ENCODE measurements around the gene BCL2. TPM values are rescaled to one million over a fixed set of nuclear protein-coding genes. Genes with fewer than 3 reads are reported as not detected.

The BCL2 gene
- polyA plus RNA-seq, 5 donors = 8.8 to 12.6 (median 11.5) TPM

DNA sequence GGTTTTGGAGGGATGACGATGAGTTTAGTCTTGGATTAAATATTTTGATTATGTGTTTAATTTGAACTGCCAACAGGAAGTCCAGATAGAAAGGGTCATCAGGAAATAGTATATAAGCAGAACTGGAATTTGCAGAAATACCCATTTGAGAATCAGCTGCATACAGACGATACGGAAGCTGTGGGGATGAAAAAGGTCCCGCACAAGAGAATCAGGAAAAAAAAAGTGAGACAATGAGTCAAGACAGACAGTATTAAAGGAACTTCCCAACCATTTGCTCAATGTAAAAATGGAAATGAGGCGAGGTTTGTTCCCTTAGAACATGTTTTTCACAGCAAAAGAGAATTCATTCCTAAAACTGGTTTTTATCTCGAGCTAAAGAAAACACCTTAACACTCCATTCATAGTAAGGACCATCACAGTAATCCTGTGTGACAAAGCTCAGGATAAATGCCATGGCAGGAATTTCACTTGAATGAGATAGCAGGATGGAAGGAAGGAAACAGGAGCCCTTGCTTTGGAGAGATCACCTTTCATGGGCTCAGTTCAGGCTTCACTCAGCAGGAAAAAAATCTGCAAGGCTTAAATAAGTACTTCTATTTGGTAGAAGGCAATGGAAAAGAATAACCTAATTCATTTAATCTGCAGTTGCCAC is 29.3 kb downstream of the BCL2 start:
- DNase-seq = no peak

GRCh38 chr18:63288311-63288710 is 31.3 kb downstream of the BCL2 start:
- no peak for DNase-seq

- no peak for DNase-seq
Observed at GRCh38 chr18:63287691-63288220, 31.8 kb downstream of the BCL2 start.

GRCh38 chr18:63286926-63287325 is 32.6 kb downstream of the BCL2 start:
- no peak for DNase-seq

- DNase-seq = no peak
Observed at GRCh38 chr18:63284827-63285733, 34.5 kb downstream of the BCL2 start.

DNA sequence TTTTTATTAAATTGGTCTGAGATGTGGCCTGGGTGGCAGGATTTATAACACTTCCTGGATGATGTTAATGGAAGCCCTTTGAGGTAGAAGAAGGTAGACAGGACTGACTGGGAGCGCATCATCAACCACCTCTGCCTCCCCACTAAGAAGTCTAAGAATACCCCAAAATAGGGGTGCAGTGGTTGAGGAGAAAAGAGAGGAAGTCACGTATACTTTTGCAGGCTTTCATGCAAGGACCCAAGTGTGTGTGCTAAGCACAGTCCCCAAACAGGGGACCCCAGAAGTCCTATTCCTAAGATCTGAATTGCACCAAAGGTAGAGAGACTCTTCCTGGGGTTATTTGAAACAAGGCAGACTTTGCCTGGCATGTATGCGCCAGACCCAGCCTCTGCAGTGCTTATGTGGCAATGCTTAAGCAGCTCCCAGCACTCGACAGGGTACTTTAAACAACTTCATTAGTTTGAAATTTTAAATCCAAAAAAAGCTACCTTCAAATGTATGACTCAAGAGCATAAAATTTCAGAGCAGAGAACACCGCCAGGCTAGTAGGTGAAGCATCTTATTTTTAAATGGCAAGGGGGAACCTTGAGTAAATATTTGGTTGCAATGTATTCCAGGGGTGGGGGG is 35.3 kb downstream of the BCL2 start:
- no peak for DNase-seq

DNA sequence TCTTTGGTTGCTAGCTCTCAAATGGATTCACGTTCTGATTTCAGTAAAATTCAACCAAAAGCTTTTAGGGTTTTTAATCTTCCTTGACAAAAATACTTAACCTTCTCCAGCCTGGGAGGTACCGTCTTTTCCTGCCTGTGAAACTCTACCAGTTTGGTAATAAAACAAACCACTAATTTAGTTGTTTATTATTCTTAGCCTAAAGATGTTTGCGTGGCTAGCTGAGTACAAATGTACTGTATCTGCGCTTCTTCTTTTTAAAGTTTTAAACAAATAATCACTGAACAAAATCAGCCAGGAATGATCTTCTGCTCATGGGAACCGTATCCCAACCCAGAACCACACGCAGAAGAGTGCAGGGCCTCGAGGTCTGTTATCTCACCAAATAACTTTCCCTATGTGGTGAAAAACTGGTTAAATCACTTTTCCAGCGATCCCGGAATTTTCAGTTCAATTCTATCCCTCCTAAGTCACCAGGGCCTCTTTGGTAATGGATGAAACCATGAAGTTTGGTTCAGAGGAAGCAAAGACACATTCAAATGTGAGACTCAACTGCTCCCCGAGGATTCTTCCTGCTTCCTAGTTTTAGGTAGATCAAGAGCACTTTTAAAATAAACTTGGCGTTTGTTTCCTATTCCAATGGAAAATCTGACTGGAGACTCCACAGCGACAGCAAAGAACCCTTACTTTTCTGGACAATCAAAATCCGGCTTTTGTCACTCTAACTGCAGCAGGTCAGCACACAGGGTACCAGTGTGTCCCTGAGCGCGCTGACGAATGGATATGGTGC is 36.1 kb downstream of the BCL2 start:
- no peak for DNase-seq

- no peak for DNase-seq
Observed at GRCh38 chr18:63282793-63283192, 36.8 kb downstream of the BCL2 start.

DNA sequence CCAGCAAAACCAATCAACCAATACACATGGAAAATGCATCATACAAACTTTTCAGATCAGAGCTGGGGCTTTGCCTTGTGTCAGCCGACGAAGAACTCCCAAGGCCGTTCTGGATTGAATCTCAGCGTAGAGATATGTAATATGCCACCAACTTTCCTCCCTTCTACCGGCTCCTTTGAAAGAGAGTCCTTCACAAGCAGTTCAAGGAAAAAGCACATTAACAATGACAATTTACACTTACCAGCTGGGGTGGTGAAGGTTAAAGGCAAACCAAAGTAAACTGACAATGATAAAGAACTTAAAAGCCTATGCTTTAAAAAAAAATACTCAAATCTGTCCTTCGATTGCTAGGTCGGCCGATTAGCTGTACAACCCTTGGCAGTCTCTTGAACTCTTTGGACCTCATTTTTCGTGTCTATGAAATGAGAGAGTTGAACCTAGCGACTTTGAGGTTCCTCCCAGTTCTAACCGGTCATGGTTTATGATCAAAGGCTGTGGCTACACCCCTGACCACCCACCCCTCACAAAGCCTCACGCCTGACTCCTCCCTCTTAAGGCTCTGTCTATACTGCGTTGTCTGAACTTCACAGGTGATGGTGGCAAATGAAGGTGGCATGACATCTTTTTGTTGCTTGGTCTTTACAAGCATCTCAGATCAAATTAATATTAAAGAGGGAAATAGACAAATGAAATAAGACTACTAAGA is 46.2 kb downstream of the BCL2 start:
- DNase-seq = no peak

DNA sequence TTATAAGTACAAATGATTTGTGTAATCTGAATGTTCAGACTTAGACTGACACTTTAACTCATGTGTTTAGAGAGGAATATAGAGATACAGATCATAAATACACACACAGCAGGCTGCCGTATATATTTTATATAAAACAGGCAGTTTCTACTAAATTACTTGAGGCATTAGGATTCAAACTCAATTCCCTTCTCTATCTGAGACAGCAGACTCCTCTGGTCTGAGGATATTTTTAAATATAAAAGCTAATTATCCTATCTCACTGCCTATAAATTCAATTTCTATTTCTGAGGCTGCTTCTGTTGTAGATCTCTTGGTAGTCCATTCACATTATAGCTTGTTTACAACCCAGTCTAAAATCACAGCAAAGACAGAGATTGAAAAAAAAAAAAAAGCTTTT is 46.9 kb downstream of the BCL2 start:
- DNase-seq = no peak

GRCh38 chr18:63271881-63272299 is 47.7 kb downstream of the BCL2 start:
- peak; percentile 64 to 65 for DNase-seq

GRCh38 chr18:63271148-63271547 is 48.4 kb downstream of the BCL2 start:
- DNase-seq = no peak

GRCh38 chr18:63267975-63268721 is 51.4 kb downstream of the BCL2 start:
- DNase-seq = no peak

DNA sequence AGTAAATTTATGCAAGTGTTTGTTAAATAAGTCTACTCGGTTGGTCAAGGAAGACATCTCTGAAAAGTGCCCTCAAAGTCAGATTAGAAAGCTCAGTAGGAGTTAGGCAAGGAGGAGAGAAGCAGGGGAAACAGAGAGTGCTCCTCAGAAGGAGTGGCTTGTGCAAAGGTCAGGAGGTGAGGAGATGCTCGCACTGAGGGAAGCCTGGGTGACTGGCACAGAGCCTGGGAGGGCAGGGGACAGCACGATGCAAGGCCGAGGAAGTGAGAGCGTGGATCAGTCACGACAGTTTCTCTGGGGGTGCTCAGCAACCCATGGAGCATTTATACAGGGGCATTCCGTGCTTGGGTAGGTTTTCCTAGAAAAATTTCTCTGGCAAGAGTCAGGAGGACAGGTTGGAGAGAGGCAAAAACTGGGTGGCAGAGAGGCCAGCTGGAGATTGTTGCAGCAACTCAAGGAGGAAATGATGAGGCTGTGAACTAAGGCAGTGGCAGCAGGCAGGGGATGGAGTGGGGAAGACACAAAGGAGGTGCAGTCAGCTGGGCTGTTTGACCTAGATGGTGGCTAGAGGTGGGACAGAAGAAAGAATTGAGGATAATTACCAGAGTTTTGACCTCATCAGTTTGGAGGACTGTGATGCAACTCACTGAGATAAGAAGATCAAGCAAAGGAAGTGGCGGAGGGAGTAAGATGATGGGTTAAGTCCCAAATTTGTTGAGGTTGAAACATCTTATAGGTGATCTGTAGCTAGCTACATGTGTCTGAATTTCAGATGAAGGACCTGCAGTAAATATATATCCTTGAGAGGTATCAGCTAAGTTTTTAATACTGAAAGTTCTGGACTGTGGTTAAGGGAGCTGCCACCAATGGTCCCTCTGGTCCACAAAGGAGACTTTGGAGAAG is 52.4 kb downstream of the BCL2 start:
- no peak for DNase-seq

- DNase-seq = no peak
Observed at GRCh38 chr18:63265326-63265725, 54.2 kb downstream of the BCL2 start.

- no peak for DNase-seq
Observed at GRCh38 chr18:63264871-63265270, 54.7 kb downstream of the BCL2 start.

DNA sequence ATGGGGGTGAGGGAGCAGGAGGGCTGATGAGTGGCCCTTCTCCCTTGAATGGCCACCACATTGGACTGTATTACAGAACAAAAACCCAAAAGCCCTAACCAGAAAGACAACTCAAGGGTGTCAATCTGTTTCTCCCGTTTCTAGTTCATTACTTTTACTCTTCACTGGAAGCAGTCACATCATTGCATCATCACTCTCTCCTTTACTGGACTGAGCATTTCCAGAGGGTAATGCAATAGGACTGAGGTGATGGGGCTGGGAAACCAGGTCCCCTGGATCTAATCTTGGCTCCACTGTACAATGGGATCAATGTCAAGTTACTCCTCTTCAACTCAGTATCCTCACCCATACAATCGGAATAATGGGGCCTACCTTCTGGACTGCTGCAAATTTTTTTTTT is 56.1 kb downstream of the BCL2 start:
- no peak for DNase-seq

GRCh38 chr18:63262369-63263335 is 56.9 kb downstream of the BCL2 start:
- no peak for DNase-seq
